Activated T-cell treated with anti-CD3 and anti-CD28 coated beads for 4 hours (primary cell): Measurements from ENCODE around the gene GNAI3.

Source experiments
- DNase-seq: peaks from one replicate; pipeline ENCODE4 v3.0.0-alpha.2; 2020

Gene GNAI3

DNA sequence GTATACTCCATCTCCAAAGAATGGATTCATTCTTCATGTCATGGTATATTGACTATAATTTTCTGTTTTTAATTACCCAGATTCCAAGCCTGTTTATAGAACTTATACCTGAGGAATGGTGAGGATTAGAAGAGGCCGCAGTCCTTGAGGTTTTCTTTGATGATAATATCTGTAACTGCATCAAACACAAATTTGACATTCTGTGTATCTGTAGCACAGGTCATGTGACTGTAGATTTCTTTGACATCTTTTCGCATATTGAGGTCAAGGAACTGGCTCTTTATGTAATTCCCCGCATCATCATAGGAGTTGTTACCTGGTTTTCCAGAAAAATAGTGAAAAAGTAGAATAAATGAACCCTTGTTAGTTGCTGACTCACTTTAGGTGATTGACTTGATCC, 54.8 kb downstream of the GNAI3 start:
- DNase-seq = no peak

DNA sequence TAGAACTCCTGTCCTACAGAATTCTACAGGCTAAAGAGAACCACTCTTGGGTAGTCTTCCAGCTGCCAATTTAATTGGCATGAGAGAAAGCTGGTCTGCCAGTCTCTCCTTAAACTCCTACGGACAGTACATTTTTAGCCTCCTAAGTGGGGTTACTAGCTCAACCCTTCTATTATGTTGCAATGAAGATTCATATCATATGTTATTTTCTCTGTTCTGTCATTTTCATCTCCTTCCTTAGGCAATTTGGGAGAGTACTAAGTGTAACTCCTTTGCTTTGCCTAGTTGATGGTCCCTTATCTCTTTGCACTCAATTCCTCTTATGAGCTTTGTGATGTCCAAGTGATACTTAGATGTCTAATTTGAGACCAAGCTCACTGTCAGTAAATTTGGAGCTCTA, 57.0 kb downstream of the GNAI3 start:
- no peak for DNase-seq

DNA sequence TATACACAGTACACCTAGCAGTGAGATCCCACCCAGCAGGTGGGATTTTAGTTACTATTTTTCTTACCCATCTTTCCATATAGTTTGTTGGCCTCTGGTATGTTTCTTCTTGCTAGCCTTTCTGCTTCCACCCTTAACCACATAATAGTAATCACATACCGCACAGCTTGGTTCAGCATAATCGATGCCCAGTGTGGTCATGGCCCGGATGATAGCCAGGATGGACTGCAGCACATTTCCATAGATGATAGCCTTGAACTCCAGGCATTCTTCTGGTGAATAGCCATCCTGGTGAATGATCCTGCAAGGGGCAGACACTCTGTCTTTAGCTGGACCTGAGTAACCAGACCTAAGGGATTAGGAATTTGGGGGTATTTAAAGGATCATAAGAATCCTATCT, 61.5 kb downstream of the GNAI3 start:
- DNase-seq = no peak

DNA sequence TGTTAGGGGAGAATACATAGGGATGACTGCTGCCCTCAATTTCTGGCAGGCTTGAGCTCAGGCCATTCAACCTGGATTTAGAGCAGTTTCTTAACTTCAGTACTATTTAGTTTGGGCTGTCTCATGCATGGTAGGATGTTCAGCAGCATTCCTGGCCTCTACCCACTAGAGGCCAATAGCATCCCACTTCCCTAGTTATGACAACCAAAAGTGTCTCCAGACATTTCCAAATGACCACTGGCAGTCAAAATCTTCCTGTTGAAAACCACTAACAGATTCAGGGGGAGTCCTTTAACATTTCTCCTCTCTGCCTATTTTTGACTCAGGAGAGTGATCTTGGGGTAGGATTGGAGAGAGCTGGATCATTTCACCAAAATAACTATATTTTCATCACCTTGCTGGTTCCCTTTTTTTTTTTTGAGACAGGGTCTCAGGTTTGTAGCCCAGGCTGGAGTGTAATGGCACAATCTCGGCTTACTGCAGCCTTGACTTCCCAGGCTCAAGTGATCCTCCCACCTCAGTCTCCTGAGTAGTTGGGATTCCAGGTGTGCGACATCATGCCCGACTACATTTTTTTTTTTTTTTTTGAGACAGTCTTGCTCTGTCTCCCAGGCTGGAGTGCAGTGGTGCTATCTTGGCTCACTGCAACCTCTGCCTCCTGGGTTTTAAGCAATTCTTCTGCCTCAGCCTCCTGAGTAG, 62.3 kb downstream of the GNAI3 start:
- DNase-seq = no peak

DNA sequence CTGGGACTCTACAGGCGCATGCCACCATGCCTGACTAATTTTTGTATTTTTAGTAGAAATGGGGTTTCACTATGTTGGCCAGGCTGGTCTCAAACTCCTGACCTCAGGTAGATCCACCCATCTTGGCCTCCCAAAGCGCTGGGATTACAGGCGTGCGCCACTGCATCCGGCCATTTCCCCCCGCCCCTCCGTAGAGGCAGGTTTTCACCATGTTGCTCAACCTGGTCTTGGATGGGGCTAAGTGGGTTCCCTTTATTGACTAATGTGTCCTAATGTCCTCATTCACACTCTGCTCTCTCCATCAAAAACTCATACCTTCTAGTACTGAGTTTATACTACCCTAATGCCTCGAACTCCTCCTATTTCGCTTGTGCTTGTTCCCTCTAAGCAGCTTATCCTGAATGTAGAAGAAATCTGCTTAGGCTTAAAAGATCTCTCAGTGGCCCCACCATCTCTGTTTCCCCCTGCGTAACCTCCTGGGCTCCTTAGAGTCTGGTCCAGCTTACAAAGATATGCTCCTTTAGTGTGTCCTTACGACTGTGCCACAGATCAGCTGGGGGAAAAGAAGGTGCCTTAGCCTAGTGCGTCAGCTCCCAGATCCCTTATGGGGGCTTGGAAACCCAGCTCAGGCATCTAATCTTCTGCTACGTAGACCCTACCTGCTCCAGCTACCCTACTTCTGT, 63.0 kb downstream of the GNAI3 start:
- no peak for DNase-seq

DNA sequence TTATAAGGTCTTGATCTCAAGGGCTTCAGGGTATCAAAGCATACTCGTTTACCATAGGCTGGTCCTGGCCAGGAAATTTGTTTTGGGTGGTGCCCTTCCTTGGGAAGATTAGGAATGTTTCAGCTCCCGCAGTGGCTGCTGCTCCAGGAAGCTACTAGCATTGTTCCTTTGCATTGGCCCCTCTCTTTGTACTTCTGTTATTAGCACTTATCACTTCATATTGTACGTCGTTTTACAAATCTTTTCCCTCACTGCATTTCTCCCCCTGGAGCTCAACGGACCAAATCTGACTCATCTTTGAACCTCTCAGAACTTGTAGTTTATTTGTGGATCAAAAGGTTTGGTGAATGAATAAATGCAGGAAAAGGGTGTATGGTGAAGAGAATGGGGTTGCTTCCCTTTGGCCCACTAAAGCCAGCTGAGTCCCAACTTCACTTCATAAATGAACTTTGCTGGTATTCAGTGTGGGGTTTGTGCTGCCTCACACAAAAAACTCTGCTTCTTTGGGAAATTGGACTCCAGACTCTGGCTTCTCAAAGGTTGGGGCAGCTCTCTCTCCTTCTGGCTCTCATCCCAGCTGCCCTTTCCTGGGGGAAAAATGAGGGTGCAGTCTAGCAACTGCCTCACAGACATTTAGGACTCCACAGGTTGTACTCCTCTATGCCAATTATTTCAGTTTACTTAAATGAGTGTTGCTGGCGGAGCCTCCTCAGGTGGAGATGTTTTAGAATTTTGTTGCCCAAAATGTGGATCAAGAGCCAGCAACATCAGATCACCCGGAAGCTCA, 65.1 kb downstream of the GNAI3 start:
- no peak for DNase-seq

DNA sequence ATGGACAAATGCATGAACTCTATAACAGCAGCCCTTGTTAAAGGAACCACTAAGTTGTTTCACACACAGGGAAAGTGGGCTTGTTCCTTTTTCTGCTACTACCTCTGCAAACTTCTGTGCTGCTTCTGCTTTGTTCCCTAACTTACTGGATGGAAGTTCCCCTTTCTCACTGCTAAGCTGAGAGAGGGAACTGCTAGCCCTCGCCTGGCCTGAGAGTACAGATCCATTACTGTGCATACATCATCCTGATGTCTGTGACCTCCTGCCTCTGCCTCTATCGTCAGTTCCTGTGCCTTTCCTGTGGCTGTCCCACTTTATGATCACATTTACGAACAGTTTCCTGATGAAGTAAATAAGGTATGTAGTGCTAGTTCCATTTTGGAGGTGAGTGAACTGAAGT, 67.5 kb downstream of the GNAI3 start:
- DNase-seq = no peak

DNA sequence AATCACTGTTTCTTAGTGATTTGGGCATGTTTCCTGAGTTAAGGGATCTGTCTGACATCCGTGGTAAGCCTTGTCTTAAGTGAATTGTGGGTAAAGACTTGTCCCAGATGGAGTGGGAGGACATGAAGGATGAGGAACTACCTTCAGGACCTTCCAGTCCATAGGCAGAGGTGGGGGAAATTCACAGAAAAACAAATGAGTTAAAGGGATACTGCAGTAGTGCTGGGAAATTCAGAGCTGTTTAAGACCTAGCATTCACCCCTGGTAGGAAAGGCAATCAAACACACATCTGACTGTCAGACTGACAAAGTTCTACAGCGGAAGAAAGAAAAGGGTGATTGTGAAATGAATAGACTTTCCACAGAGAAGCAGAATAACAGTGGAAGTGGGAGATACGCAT, 68.0 kb downstream of the GNAI3 start:
- no peak for DNase-seq

DNA sequence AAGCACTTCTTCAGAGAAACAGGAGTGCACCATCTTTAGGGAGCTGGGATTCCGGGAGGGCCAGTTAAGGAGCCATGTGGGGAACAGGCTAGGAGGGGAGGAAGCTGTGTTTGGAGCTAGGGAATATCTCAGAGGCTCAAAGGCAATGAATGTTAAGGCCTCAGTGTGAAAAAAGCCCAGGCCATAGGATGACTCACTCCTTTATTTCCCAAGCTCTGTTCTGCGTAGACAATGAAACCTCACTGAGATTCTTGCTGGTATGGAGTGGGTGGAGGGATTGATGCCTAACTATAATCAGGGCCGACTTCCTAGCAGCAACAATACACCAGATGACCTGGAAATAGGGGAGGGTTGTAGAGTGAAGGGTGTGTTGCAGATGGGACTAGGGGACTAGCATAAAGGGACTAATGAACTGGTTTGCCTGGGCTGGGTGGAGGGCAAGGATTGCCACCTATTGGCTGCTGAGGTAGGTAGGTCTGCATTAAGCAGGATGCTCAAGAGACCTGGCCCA, 68.9 kb downstream of the GNAI3 start:
- DNase-seq = no peak

DNA sequence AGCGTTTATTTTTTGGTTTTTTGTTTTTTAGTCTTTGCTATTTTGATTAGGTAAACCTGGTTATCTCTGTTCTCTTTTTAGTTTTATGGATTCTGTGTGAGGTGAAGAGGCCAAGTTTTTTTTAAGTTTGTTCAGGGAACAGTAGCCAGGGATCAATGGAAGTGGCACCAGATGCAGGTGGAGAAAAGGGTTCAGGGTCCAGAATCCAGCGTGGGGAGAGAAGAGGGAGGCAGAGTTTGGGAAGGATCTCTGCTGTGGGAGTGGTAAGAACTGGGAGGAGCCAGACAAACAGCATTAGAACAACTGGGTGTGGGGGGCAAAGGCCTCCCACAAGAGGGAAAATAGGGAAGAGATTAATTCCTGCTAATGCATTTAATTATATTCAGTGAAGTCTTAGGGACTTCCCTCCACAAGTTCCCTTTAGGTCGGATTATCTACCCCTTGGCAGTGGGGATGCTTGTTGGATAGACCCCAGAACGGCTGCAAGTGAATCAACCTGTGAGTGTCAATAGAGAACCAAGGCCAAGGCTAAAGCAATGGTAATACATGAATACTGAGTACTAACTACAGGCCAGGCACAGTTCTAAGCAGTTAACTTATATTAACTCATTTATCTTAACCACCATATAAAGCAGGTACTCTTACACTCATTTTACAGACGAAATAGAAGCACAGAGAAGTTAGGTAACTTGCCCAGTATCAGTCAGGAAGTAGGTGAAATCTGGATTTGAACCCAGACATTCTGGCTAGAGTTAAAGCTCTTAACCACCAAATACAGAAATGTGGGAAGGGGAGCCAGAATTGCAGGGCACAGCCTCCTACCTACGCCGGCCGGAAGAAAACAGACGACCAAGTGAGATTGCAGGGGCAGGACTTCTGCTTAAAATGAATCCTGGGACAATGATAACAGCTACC, 70.5 kb downstream of the GNAI3 start:
- DNase-seq = no peak

DNA sequence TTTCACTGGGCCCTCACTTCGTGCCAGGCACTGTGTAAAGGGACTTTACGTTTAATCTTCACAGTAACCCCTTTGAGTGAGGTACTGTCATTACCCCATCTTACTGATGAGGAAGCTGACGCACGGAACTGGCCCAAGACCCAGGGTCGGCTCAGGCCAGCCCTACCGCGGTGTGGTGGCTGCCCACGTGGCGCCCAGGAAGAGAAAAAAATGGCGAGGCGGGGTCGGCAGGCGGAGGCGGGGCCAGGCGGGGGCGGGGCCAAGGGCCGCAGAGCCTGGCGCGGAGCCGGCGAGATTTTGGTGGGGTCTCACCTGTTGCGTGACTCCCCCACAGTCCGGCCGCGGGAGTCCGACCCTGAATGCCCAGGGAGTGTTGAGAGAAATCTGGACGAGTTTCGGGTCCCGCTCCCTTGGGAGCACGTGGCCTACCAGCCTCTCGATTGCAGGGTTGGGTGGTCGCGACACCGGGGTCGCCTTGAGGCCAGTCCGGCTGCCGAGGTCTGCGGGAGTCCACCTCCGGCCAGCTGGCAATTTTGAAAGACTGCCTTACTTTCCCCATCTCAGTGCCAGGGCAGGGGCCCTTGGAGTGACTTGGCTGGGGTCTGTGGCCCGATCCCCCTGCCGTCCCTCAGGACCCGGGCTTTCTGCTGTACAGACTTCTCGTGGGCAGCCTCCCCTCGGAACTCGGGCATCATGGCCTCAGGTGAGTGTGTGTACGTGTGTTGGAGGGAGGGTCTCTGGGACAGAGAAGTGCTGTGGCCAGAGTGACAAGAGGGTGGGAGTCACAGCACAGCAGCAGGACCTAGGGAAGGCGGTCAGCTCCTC, 71.4 kb downstream of the GNAI3 start, which contains the start of the genes AMPD2 and GNAT2:
TSS of gene AMPD2 (plus strand) at position 262 of the 825 bp plus-strand sequence. CDS start 1,339 bp downstream, outside the sequence.
TSS of gene GNAT2 (minus strand) at position 41 of the 825 bp plus-strand sequence. CDS start 6,746 bp downstream, outside the sequence.
- DNase-seq = peak; percentile 62

DNA sequence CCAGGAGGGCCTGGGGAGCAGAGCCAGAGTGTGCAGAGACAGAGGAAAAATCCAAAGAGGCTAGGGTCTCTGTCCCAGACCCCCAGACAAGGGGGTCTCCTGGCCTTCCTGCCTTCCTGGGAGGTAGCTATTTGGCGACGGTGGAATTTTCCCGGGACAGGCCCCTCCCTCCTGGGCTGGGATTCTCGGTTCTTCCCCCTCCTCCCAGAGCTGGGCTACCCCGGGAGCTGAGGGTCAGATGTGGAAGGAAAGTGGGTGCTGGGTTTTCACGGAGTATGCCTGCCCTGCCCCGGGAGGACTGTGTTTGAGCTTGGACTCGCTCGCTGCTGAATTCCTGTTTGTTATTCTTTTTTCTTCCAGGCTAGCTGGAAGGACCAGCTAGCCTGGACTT, 72.0 kb downstream of the GNAI3 start:
- DNase-seq = no peak

DNA sequence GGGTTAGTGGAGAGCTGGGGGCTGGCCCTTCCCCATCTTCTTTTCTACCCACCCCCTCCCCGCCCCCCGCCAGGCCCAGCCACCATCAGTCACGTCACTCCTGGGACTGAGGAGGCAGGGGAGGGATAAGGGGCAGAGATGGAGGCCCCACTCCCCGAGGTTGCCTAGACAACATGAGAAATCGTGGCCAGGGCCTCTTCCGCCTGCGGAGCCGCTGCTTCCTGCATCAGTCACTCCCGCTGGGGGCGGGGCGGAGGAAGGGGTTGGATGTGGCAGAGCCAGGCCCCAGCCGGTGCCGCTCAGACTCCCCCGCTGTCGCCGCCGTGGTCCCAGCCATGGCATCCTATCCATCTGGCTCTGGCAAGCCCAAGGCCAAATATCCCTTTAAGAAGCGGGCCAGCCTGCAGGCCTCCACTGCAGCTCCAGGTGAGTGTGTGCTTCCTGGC, 72.4 kb downstream of the GNAI3 start:
- peak; percentile 95 for DNase-seq

DNA sequence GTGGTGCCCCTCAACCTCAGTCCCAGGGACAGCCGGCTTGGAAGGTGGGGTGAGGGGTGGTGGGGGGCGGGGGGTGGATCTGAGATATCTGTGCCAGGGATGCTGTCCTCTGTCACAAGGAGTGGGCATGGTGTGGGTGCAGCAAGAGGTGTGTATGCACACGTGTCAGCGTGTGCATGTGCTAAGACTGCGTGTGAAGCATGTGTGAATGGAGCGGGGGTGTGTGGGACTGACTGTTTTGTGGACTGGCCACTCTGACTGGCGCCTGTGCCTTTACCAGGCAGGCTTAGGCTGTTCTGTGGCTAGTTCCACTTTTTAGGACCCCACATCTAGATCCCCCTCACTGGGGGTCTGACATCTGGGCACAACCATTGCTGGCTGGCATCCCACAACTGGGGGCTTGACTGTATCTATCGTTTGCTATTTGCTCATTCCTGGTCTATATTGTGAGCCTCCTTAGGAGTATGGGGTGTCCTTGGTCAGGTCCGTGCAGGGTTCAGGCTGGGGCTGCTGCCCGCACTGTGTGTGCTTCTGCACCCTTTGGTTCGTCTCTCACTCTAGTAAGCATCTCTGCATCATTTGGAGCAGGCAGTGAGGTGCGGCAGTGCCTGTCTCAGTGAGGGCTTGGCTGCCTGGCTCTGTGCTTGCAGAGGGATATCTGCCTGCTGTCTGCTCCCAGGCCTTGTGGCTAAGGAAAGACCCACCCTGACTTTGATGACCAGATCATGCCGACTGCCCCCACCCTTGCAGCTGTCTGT, 73.1 kb downstream of the GNAI3 start:
- DNase-seq = no peak

DNA sequence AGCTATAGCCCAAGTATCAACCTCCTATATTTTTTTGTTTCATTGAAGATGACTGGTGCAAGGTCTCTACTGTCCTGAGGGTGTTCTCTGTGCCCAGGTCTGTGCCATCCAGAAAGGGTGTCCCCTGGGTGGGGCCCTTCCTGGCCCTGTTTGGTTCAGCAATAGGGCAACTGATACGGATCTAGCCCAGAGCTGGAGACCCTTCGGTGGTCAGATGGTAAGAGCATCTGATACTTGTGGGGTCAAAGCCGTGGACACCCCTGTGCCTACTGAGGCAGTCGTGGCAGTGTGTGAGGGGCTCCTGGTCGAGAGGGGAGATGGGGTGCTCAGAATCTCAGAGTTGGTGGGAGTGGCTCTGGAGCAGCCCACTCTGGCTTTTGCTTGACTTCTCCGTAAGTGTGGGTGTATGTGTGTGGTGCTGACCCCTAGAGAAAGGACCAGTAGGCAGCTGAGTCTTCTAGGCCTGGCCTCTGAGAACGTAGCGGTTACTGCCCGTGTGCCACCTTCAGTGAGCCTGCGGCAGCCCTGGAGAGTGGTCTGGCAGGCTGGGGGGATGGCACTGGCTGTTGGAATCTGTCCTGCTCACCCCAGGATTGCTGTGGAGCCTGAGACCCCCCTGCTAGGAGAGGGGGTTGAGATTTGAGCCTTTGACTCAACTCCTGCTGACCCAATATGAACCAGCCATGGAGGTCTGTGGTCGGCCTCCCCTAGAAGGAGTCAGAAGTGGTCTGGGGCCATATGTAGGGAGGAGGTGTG, 73.9 kb downstream of the GNAI3 start:
- DNase-seq = no peak

DNA sequence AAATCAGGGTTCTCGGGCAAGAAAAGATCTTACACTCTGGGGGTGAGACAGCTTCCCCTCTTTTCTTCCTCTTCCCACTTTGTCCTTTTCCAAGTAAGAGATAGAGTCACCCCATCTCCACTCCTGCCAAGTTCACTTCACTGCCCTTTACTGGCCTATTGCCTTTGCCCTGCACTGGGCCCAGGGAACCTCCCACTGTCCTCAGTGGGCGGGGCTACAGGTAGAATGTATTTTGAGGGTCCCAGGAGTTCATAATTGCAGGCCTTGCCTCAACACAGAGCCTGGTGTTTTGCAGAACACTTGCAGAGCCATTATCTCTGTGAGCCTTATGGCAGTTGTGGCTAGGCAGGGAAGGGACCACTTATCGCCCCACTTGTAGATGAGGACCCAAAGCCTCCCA, 74.5 kb downstream of the GNAI3 start:
- DNase-seq = no peak

DNA sequence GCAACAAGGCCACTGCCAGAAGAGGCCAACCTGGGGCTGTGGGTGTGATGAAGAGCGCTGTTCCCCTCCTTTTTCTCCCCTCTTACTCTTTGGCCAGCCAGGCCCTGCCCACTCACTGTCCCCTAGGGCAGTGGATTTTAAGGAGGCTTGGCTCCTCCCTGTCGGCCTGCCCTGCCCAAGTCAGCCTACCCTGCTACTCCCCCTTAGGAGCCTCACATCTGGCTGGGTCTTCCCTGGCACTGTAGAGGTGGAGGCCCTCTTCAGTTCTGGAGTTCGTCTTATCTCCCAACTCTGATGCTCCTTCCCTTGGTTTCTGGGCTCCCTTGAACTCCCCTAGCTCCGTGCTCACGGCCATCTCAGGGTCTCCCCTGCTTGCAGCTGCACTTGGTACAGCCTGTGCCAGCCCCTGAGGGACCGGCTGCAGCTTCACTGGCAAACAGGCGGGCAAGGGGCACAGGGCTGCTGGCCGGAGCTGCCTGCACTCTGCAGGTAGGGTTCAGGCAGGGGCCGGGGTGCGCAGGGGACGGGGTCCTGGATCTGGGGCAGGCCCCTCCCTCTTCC, 75.3 kb downstream of the GNAI3 start:
- DNase-seq = no peak

DNA sequence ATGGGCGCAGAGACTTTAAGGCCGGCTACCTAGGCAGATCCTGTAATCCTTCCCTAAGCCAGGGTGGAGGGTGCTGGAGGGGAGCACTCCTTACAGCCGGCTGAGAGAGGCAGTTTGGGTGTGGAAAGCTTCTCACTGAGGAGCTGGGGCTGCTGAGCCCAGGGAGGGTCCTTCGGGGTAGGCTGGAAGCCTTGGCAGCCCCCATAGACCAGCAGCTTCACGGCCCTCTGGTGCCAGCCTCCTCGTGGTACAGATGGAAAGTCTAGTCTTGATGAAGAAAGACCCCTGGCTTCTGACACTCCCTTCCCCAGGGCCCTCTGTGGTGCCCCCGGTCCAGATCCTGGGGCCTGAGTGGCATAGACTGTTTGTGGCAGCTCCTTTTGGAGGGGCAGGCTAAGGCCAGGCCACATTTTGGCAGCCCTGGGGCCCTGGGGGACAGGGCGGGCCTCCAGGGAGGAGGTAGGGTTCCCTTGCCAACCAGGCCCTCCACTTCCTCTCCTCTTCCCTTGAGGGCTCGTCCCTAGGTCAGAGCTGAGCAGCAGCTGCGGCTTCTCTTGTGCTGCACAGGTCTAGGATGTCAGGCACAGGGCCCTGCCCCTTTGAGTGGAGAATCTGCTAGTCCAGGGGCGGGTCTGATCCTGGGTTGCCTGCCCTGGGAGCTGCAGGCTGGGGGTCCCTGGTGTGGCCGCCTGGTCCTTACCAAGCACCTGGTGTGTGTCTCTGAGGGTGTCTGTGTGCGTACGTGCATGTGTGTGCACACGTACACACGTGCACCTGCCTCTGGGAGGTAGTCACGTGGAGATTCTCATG, 76.0 kb downstream of the GNAI3 start:
- no peak for DNase-seq

DNA sequence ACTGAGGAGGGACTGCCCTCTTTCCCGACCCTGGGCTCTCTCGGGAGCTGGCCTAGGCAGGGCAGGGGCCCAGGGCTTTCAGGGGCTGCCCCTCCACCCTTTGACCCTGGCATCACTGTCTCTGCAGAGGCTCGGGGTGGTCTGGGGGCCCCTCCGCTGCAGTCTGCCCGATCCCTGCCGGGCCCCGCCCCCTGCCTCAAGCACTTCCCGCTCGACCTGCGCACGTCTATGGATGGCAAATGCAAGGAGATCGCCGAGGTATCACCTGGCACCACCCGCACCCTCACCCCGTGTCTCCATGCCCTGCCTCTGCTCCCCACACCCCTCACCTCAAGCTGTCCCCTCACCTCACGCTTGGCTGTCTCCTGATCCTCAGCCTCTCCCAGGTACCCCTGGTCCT, 76.8 kb downstream of the GNAI3 start:
- DNase-seq = no peak
